Kidney epithelial cell (primary cell): ENCODE data around the gene ZNF236. TPM values are rescaled to one million over a fixed set of nuclear protein-coding genes. Genes with fewer than 3 reads are reported as not detected.
"Not testable (repeated sequence)": the region's sequence is repeated elsewhere in the genome, so short reads cannot be mapped to it uniquely, and the experiment has no call there.

Experiments
- DNase-seq: peaks from one replicate; pipeline ENCODE4 v3.0.0-alpha.2; 2010; ENCODE audit warnings: low read depth
- H3K27me3 ChIP-seq: 2 replicates; pipeline ENCODE4 v1.6.0; 2011; ENCODE audit warnings: low read length; ENCODE audit not compliant: control insufficient read depth, insufficient read depth
- H3K36me3 ChIP-seq: 2 replicates; pipeline ENCODE4 v1.5.1; 2011; ENCODE audit warnings: low read length; ENCODE audit not compliant: control insufficient read depth, insufficient read depth
- H3K4me3 ChIP-seq: 2 replicates; pipeline ENCODE4 v1.5.1; 2011; ENCODE audit warnings: low read depth, mild to moderate bottlenecking, control low read depth, low read length
- CTCF ChIP-seq: IDR thresholded peaks from 2 replicates; pipeline ENCODE4 v1.5.1; 2011; ENCODE audit warnings: mild to moderate bottlenecking, moderate library complexity, low read length, control low read depth, inconsistent platforms; ENCODE audit not compliant: insufficient read depth, poor library complexity, severe bottlenecking
- total RNA-seq: library from RNA; depleted of rRNA; stranded (reverse); fragments of >200 nt; gene quantifications from 2 replicates; pipeline ENCODE4 v1.2.3, GENCODE V29; 2015

ZNF236 gene
- total RNA-seq, 1 donor from 2014 or later, result 7.8 TPM

GRCh38 chr18:76962851-76963250 is 140.5 kb downstream of the ZNF236 start:
- TF ChIP-seq CTCF, result no peak
- Histone ChIP-seq H3K36me3 (peaks cover 1% of the 10 kb centered on the region), H3K27me3 (no peaks in the 10 kb centered on the region), H3K4me3 (no peak overlapping the region)
- DNase-seq, result no peak

GRCh38 chr18:76963936-76964335 is 141.6 kb downstream of the ZNF236 start:
- DNase-seq, result no peak
- Histone ChIP-seq H3K36me3 (no peaks in the 10 kb centered on the region), H3K4me3 (no peak overlapping the region), H3K27me3 (no peaks in the 10 kb centered on the region)
- no peak for TF ChIP-seq CTCF

GRCh38 chr18:76965555-76966151 is 143.3 kb downstream of the ZNF236 start:
- H3K4me3 ChIP-seq, DNase-seq, H3K27me3 ChIP-seq, H3K36me3 ChIP-seq: not testable (repeated sequence)

GRCh38 chr18:76967299-76967698 is 144.9 kb downstream of the ZNF236 start:
- H3K36me3 ChIP-seq, H3K4me3 ChIP-seq, H3K27me3 ChIP-seq, DNase-seq: not testable (repeated sequence)

- no peak overlapping the region for H3K4me3 ChIP-seq
- no peak for DNase-seq
- no peak for TF ChIP-seq CTCF
- no peaks in the 10 kb centered on the region for H3K27me3 ChIP-seq
- no peaks in the 10 kb centered on the region for H3K36me3 ChIP-seq
Measured at GRCh38 chr18:76967721-76968472, 145.5 kb downstream of the ZNF236 start.

GRCh38 chr18:76970770-76971559 is 148.6 kb downstream of the ZNF236 start:
- no peak for DNase-seq
- no peaks in the 10 kb centered on the region for H3K27me3 ChIP-seq
- no peaks in the 10 kb centered on the region for H3K36me3 ChIP-seq
- no peak overlapping the region for H3K4me3 ChIP-seq
- no peak for TF ChIP-seq CTCF
